ENCODE measurements around the gene CBR4.
"Not testable (repeated sequence)": the region's sequence is repeated elsewhere in the genome, so short reads cannot be mapped to it uniquely, and the experiment has no call there.

GRCh38 chr4:168992952-168993482, 17.0 kb downstream of the CBR4 start:
- TF ChIP-seq POLR2A, CTCF (IDR thresholded peaks at IDR 0.05): not testable (repeated sequence)

Data from sigmoid colon (tissue), 3 donors.